ENCODE data around the gene BRD1. TPM values are rescaled to one million over a fixed set of nuclear protein-coding genes. Genes with fewer than 3 reads are reported as not detected.
A peak's percentile ranks its signal among the peaks of the same experiment; 100 is the strongest.

The BRD1 gene
- total RNA-seq (10 to 100 TPM; 29.2 to 92.4 (median 49.4) TPM), polyA plus RNA-seq (10 to 100 TPM; 10.0 to 17.7 (median 16.0) TPM)
- long read RNA-seq, donor 1, full-length matches to known transcripts: 1 of 1 reads
- long read RNA-seq, donor 1, partial matches to known transcripts: 0 of 1 reads
- long read RNA-seq, donor 1, other reads (novel, unspliced or antisense): 0 of 1 reads
- long read RNA-seq, donor 2: 0 reads
- long read RNA-seq, donor 3: 0 reads
- long read RNA-seq, donor 4: 0 reads
- long read RNA-seq, donor 5, full-length matches to known transcripts: 1 of 1 reads
- long read RNA-seq, donor 5, partial matches to known transcripts: 0 of 1 reads
- long read RNA-seq, donor 5, other reads (novel, unspliced or antisense): 0 of 1 reads
- long read RNA-seq, donor 6, partial matches to known transcripts: 18 of 18 reads
- long read RNA-seq, donor 6, other reads (novel, unspliced or antisense): 0 of 18 reads
- long read RNA-seq, donor 7: 0 reads
- long read RNA-seq, donor 8: 0 reads
- long read RNA-seq, donor 9, partial matches to known transcripts: 7 of 7 reads
- long read RNA-seq, donor 9, other reads (novel, unspliced or antisense): 0 of 7 reads
- long read RNA-seq, donor 10: 0 reads

DNA sequence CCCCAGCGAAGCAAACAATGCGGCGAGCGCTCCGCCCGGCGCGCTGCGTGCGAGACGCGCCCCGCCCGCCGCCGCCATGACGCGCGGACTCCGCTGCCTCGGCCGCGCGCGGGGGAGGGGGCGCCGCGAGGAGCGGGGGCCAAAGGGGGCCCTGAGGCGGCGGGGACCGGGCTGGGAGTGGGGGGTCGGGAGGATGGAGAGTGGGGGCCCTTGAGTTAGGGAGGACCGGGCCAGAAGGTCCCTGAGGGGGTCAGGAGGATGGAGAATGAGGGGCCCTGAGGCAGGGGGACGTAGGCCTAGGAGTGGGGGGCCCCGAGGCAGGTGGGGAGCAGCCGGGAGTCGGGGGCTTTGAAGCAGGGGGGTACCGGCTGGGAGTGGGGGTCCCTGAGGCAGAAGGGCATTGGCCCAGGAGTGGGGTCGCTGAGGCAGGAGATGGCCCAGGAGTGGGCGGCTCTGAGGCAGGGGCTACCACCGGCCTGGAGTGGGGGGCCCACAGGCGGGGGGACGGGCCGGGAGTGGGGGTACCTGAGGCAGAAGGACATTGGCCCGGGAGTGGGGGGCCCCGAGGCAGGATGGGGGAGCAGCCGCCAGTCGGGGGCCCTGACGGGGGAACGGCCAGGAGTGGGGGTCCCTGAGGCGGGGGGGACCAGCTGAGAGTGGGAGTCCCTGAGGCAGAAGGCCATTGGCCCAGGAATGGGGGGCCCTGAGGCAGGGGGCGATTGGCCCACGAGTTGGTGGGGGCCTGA, at the start of gene BRD1:
Gene BRD1, minus strand, starts transcription at position 21 of the 746 bp plus-strand sequence. CDS start 3,556 bp downstream, outside the sequence.
- H3K36me3 ChIP-seq: peaks cover 10 to 24% (median 13%) of the 10 kb centered on the region in 4 donors
- H3K27ac ChIP-seq: peak within 1 kb of the TSS; percentile 86 to 95 (median 91)
- intact Hi-C loops (cut with DNase I; ENCODE audit: low total_unique reads): no loop called here
- 4 to 63% (median 18%) methylated on average over 11 to 54 of the region's 54 CpGs for WGBS, 5 donors
- TF ChIP-seq CTCF (IDR thresholded peaks at IDR 0.05): no peak
- no peak for TF ChIP-seq POLR2A (IDR thresholded peaks at IDR 0.05)
- no peak for TF ChIP-seq POLR2AphosphoS5 (IDR thresholded peaks at IDR 0.05)
- peak; percentile 73 to 91 for DNase-seq
- H3K4me3 ChIP-seq: peak within 1 kb of the TSS; percentile 62 to 90 (median 65)
- peaks cover 0 to 6% (median 2%) of the 10 kb centered on the region in 4 donors for H3K9me3 ChIP-seq
- peaks cover 23 to 44% (median 34%) of the 10 kb centered on the region in 4 donors for H3K4me1 ChIP-seq
- no peaks in the 10 kb centered on the region for H3K27me3 ChIP-seq

- Histone ChIP-seq H3K4me1 (no peaks in the 10 kb centered on the region), H3K27me3 (no peaks in the 10 kb centered on the region), H3K4me3 (no peak overlapping the region), H3K27ac (no peak overlapping the region), H3K9me3 (peaks cover 0 to 14% (median 11%) of the 10 kb centered on the region in 4 donors), H3K36me3 (peaks cover 3 to 15% (median 4%) of the 10 kb centered on the region in 4 donors)
- TF ChIP-seq POLR2AphosphoS5 (IDR thresholded peaks at IDR 0.05) (no peak), CTCF (IDR thresholded peaks at IDR 0.05) (no peak), POLR2A (IDR thresholded peaks at IDR 0.05) (no peak), EP300 (IDR thresholded peaks at IDR 0.05) (no peak)
- intact Hi-C loops (cut with DNase I; ENCODE audit: low total_unique reads): no loop called here
- no peak for DNase-seq
- WGBS, 5 donors: 85 to 92% (median 88%) methylated on average over 15 to 16 of the region's 16 CpGs
Observed at GRCh38 chr22:49873228-49873940, 45.7 kb upstream of the BRD1 start.

- H3K27ac ChIP-seq: no peak overlapping the region
- DNase-seq: no peak
- no peaks in the 10 kb centered on the region for H3K4me1 ChIP-seq
- H3K4me3 ChIP-seq: no peak overlapping the region
- TF ChIP-seq POLR2AphosphoS5 (IDR thresholded peaks at IDR 0.05): no peak
- H3K36me3 ChIP-seq: peaks cover 0 to 13% (median 3%) of the 10 kb centered on the region in 4 donors
- intact Hi-C loops (cut with DNase I; ENCODE audit: low total_unique reads): no loop called here
- no peaks in the 10 kb centered on the region for H3K27me3 ChIP-seq
- peaks cover 2 to 17% (median 12%) of the 10 kb centered on the region in 4 donors for H3K9me3 ChIP-seq
- 92 to 95% (median 93%) methylated on average over 7 of the region's 7 CpGs for WGBS, 5 donors
Observed at GRCh38 chr22:49872347-49872746, 44.7 kb upstream of the BRD1 start.

GRCh38 chr22:49871482-49871881, 43.8 kb upstream of the BRD1 start:
- no peak overlapping the region for H3K4me3 ChIP-seq
- WGBS, 5 donors: 96 to 98% (median 96%) methylated on average over 4 of the region's 4 CpGs
- no peak for DNase-seq
- H3K27ac ChIP-seq: no peak overlapping the region
- H3K27me3 ChIP-seq: no peaks in the 10 kb centered on the region
- peaks cover 0 to 21% (median 3%) of the 10 kb centered on the region in 4 donors for H3K36me3 ChIP-seq
- no peaks in the 10 kb centered on the region for H3K4me1 ChIP-seq
- TF ChIP-seq CTCF (IDR thresholded peaks at IDR 0.05): no peak
- no peak for TF ChIP-seq POLR2A (IDR thresholded peaks at IDR 0.05)
- no peak for TF ChIP-seq POLR2AphosphoS5 (IDR thresholded peaks at IDR 0.05)
- TF ChIP-seq EP300 (IDR thresholded peaks at IDR 0.05): no peak
- intact Hi-C loops (cut with DNase I; ENCODE audit: low total_unique reads): no loop called here
- H3K9me3 ChIP-seq: peaks cover 5 to 26% (median 19%) of the 10 kb centered on the region in 4 donors
